CD14-positive monocyte (primary cell): ENCODE measurements around the gene SMYD3. TPM values are rescaled to one million over a fixed set of nuclear protein-coding genes. Genes with fewer than 3 reads are reported as not detected.

Source experiments
- DNase-seq, 3 donors: peaks; one replicate each; pipeline ENCODE4 v3.0.0-alpha.2; 2011 to 2022
- H2AFZ ChIP-seq: 2 replicates; pipeline ENCODE4 v1.6.0; 2012; ENCODE audit warnings: mild to moderate bottlenecking, low read depth, low read length, inconsistent platforms; ENCODE audit not compliant: insufficient read depth, poor library complexity, severe bottlenecking
- H3K27ac ChIP-seq, 2 donors: 1 replicate in 1 of 2; 2 replicates in 1 of 2; pipeline ENCODE4 v1.5.1; 2012 to 2013; ENCODE audit warnings: low read length in 2 of 2, control low read depth in 1 of 2, inconsistent platforms in 1 of 2, low read depth in 1 of 2, mild to moderate bottlenecking in 1 of 2
- H3K27me3 ChIP-seq, 2 donors: one replicate each; pipeline versions ENCODE4 v1.6.0 to v1.6.1; 2011 to 2013; ENCODE audit warnings: low read length in 2 of 2; ENCODE audit not compliant: control insufficient read depth in 2 of 2, insufficient read depth in 2 of 2
- H3K36me3 ChIP-seq, 2 donors: replicated peaks in 1 of 2; 1 replicate in 1 of 2; 2 replicates in 1 of 2; pipeline versions ENCODE4 v1.5.1 to v1.6.1; 2012 to 2013; ENCODE audit warnings: low read length in 2 of 2, control low read depth in 1 of 2, inconsistent platforms in 1 of 2, mild to moderate bottlenecking in 1 of 2; ENCODE audit not compliant: insufficient read depth in 2 of 2, control insufficient read depth in 1 of 2
- H3K4me1 ChIP-seq, 2 donors: 1 replicate in 1 of 2; 2 replicates in 1 of 2; pipeline versions ENCODE4 v1.5.1 to v1.6.1; 2012 to 2013; ENCODE audit warnings: low read length in 2 of 2, control low read depth in 1 of 2, inconsistent platforms in 1 of 2, mild to moderate bottlenecking in 1 of 2, moderate library complexity in 1 of 2; ENCODE audit not compliant: insufficient read depth in 2 of 2, control insufficient read depth in 1 of 2
- H3K4me2 ChIP-seq: replicated peaks from 2 replicates; pipeline ENCODE3; 2012; ENCODE audit warnings: low read length, moderate library complexity, mild to moderate bottlenecking; ENCODE audit not compliant: poor library complexity, severe bottlenecking; ENCODE audit errors: extremely low read depth
- H3K4me3 ChIP-seq, 3 experiments: fragments of 200-600 bp in 1 of 3; sonication (generic) in 1 of 3; replicated peaks in 1 of 3; 1 replicate in 2 of 3; 2 replicates in 1 of 3; pipeline ENCODE4 v1.5.1; 2011 to 2013; ENCODE audit warnings: low read length in 3 of 3, mild to moderate bottlenecking in 3 of 3, control low read depth in 2 of 3, low read depth in 2 of 3, inconsistent platforms in 1 of 3, moderate library complexity in 1 of 3
- H3K79me2 ChIP-seq: 2 replicates; pipeline ENCODE4 v1.6.0; 2012; ENCODE audit warnings: mild to moderate bottlenecking, control low read depth, inconsistent platforms, low read length, moderate library complexity; ENCODE audit not compliant: insufficient read depth
- H3K9ac ChIP-seq: 2 replicates; pipeline ENCODE4 v1.6.0; 2017; ENCODE audit warnings: low read length, mild to moderate bottlenecking; ENCODE audit not compliant: insufficient read depth, poor library complexity, severe bottlenecking
- H3K9me3 ChIP-seq, 2 donors: replicated peaks in 1 of 2; 1 replicate in 1 of 2; 2 replicates in 1 of 2; pipeline versions ENCODE4 v1.5.1 to v1.6.1; 2012 to 2013; ENCODE audit warnings: low read length in 2 of 2, control low read depth in 1 of 2; ENCODE audit not compliant: control insufficient read depth in 1 of 2, insufficient read depth in 1 of 2
- H4K20me1 ChIP-seq: 2 replicates; pipeline ENCODE4 v1.6.0; 2012; ENCODE audit warnings: mild to moderate bottlenecking, low read length, control low read depth, moderate library complexity; ENCODE audit not compliant: insufficient read depth
- H3K27ac Mint-ChIP-seq, 7 donors: one replicate each; pipeline ENCODE4 v1.8.0; 2020; ENCODE audit warnings: mild to moderate bottlenecking in 7 of 7, mixed read lengths in 7 of 7, moderate library complexity in 6 of 7, inconsistent platforms in 2 of 7
- H3K27me3 Mint-ChIP-seq, 3 donors: one replicate each; pipeline ENCODE4 v1.8.0; 2021 to 2022; ENCODE audit warnings: low read depth in 3 of 3, mild to moderate bottlenecking in 3 of 3, mixed read lengths in 3 of 3, moderate library complexity in 3 of 3, inconsistent platforms in 1 of 3
- H3K36me3 Mint-ChIP-seq, 2 donors: one replicate each; pipeline ENCODE4 v1.8.0; 2020; ENCODE audit warnings: mixed read lengths in 2 of 2, inconsistent platforms in 1 of 2, mild to moderate bottlenecking in 1 of 2
- H3K4me1 Mint-ChIP-seq: one replicate; pipeline ENCODE4 v1.8.0; 2020; ENCODE audit warnings: mild to moderate bottlenecking, mixed read lengths
- H3K4me3 Mint-ChIP-seq, 2 donors: one replicate each; pipeline ENCODE4 v1.8.0; 2020; ENCODE audit warnings: mild to moderate bottlenecking in 2 of 2, mixed read lengths in 2 of 2, moderate library complexity in 1 of 2
- H3K9me3 Mint-ChIP-seq, 7 donors: one replicate each; pipeline ENCODE4 v1.8.0; 2020 to 2022; ENCODE audit warnings: mixed read lengths in 7 of 7, mild to moderate bottlenecking in 6 of 7, moderate library complexity in 6 of 7, inconsistent platforms in 2 of 7
- WGBS: methylation state at CpG from one replicate; pipeline ENCODE4 v1.1.5; 2013; ENCODE audit warnings: missing lambda C conversion rate; ENCODE audit not compliant: insufficient coverage; 5-methylcytosine and 5-hydroxymethylcytosine counted together
- intact Hi-C, 2 donors: fragments of 100-400 bp; cut with micrococcal nuclease; formaldehyde crosslinking; loops; one replicate each; pipeline versions ENCODE4 v1.15.0 to v1.15.1; 2023
- polyA plus RNA-seq, 3 donors: library from polyadenylated mRNA; depleted of rRNA in 1 of 3; unstranded in 2 of 3; stranded (reverse) in 1 of 3; fragments of 300-500 nt in 2 of 3; fragments of >200 nt in 1 of 3; fragmentation: Illumina TruSeq in 2 of 3; gene quantifications; 1 replicate in 2 of 3; 2 replicates in 1 of 3; pipeline ENCODE4 v1.2.3, GENCODE V29; 2012 to 2021
- TF ChIP-seq, protein P1 (sequence below): fragments of 200-600 bp; IDR thresholded peaks from one replicate; pipeline ENCODE4 v1.8.0; 2022; ENCODE audit warnings: antibody characterized with exemption, mild to moderate bottlenecking

Gene SMYD3
- polyA plus RNA-seq, 3 donors: 2.7 to 8.4 (median 4.0) TPM

GRCh38 chr1:246309247-246309884 lies 197.7 kb downstream of the SMYD3 start:
- H3K36me3 Mint-ChIP-seq: no peaks in the 10 kb centered on the region
- Histone ChIP-seq H3K36me3 (no peaks in the 10 kb centered on the region), H4K20me1 (no peaks in the 10 kb centered on the region), H3K79me2 (no peaks in the 10 kb centered on the region), H3K9ac (no peak overlapping the region), H3K27me3 (no peaks in the 10 kb centered on the region), H3K4me3 (no peak overlapping the region), H3K4me2 (no peak overlapping the region), H3K9me3 (no peaks in the 10 kb centered on the region), H3K27ac (no peak overlapping the region), H3K4me1 (no peaks in the 10 kb centered on the region), H2AFZ (no peak overlapping the region)
- no peak for DNase-seq
- TF ChIP-seq, protein P1, sequence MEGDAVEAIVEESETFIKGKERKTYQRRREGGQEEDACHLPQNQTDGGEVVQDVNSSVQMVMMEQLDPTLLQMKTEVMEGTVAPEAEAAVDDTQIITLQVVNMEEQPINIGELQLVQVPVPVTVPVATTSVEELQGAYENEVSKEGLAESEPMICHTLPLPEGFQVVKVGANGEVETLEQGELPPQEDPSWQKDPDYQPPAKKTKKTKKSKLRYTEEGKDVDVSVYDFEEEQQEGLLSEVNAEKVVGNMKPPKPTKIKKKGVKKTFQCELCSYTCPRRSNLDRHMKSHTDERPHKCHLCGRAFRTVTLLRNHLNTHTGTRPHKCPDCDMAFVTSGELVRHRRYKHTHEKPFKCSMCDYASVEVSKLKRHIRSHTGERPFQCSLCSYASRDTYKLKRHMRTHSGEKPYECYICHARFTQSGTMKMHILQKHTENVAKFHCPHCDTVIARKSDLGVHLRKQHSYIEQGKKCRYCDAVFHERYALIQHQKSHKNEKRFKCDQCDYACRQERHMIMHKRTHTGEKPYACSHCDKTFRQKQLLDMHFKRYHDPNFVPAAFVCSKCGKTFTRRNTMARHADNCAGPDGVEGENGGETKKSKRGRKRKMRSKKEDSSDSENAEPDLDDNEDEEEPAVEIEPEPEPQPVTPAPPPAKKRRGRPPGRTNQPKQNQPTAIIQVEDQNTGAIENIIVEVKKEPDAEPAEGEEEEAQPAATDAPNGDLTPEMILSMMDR: no peak
- no peak overlapping the region for H3K4me3 Mint-ChIP-seq
- H3K9me3 Mint-ChIP-seq: peaks cover 0 to 1% (median 0%) of the 10 kb centered on the region in 7 donors
- H3K27me3 Mint-ChIP-seq: no peaks in the 10 kb centered on the region
- H3K27ac Mint-ChIP-seq: no peak overlapping the region
- intact Hi-C loops: no loop called here
- no CpG with 5 or more reads among the region's 3 CpGs for WGBS
- H3K4me1 Mint-ChIP-seq: peaks cover 2% of the 10 kb centered on the region

DNA sequence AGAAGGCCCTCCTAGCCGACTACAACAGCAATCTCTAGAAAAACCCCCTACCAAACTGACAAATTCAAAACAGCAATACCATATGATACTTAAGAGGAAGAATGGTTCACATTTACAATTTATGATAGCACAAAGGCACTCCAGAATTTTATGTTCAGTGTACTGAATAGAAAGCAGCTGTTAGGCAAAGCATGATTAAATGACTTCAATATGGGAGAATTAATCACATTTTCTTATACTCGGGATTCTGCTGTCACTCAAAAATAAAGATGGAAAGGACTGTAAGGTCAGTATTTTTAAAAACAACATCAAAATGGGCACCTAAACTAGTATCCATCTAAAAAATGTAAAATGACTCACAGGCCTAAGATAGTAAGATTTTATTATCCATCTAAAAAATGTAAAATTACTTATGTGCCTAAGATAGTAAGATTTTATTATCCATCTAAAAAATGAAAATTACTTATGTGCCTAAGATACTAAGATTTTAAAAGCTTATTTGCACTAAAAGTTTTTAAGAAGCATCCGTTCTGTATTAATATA lies 198.5 kb downstream of the SMYD3 start:
- H2AFZ ChIP-seq: no peak overlapping the region
- H3K79me2 ChIP-seq: no peaks in the 10 kb centered on the region
- H3K36me3 ChIP-seq: no peaks in the 10 kb centered on the region
- H3K9ac ChIP-seq: no peak overlapping the region
- no peaks in the 10 kb centered on the region for H3K27me3 Mint-ChIP-seq
- H3K4me2 ChIP-seq: no peak overlapping the region
- H3K27ac Mint-ChIP-seq: no peak overlapping the region
- intact Hi-C loops: no loop called here
- H3K27me3 ChIP-seq: no peaks in the 10 kb centered on the region
- no peak overlapping the region for H3K27ac ChIP-seq
- H3K36me3 Mint-ChIP-seq: no peaks in the 10 kb centered on the region
- no peak overlapping the region for H3K4me3 ChIP-seq
- H3K4me1 ChIP-seq: no peaks in the 10 kb centered on the region
- H3K9me3 ChIP-seq: no peaks in the 10 kb centered on the region
- H4K20me1 ChIP-seq: no peaks in the 10 kb centered on the region
- peaks cover 2% of the 10 kb centered on the region for H3K4me1 Mint-ChIP-seq
- TF ChIP-seq, protein P1: no peak
- no peak for DNase-seq
- H3K4me3 Mint-ChIP-seq: no peak overlapping the region
- WGBS: no CpG with 5 or more reads among the region's 3 CpGs
- H3K9me3 Mint-ChIP-seq: peaks cover 0 to 1% (median 0%) of the 10 kb centered on the region in 7 donors
